ENCODE measurements around the gene RTBDN.

The RTBDN gene

DNA sequence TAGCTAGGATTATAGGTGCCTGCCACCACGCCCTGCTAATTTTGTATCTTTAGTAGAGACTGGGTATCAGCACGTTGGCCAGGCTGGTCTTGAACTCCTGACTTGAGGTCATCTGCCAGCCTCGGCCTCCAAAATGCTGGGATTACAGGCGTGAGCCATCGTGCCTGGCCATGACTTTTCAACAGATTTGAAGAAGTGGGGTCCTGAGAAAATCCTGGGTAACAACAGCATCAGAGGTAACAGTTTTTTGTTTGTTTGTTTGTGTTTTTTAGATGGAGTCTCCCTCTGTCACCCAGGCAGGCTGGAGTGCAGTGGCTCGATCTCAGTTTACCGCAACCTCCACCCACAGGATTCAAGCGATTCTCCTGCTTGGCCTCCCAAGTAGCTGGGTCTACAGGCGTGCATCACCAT, 39.4 kb downstream of the RTBDN start:
- Histone ChIP-seq H3K4me3 (ENCODE audit: low read depth, low read length) (no peak overlapping the region), H3K9me3 (ENCODE audit: severe bottlenecking) (no peaks in the 10 kb centered on the region), H3K27me3 (ENCODE audit: insufficient read depth, low read depth, severe bottlenecking) (no peaks in the 10 kb centered on the region), H3K36me3 (peaks cover 26% of the 10 kb centered on the region), H3K27ac (no peak overlapping the region)
- no peak for DNase-seq
- TF ChIP-seq, protein P1, sequence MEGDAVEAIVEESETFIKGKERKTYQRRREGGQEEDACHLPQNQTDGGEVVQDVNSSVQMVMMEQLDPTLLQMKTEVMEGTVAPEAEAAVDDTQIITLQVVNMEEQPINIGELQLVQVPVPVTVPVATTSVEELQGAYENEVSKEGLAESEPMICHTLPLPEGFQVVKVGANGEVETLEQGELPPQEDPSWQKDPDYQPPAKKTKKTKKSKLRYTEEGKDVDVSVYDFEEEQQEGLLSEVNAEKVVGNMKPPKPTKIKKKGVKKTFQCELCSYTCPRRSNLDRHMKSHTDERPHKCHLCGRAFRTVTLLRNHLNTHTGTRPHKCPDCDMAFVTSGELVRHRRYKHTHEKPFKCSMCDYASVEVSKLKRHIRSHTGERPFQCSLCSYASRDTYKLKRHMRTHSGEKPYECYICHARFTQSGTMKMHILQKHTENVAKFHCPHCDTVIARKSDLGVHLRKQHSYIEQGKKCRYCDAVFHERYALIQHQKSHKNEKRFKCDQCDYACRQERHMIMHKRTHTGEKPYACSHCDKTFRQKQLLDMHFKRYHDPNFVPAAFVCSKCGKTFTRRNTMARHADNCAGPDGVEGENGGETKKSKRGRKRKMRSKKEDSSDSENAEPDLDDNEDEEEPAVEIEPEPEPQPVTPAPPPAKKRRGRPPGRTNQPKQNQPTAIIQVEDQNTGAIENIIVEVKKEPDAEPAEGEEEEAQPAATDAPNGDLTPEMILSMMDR (IDR thresholded peaks at IDR 0.05; ENCODE audit: low read depth, low read length) = no peak

DNA sequence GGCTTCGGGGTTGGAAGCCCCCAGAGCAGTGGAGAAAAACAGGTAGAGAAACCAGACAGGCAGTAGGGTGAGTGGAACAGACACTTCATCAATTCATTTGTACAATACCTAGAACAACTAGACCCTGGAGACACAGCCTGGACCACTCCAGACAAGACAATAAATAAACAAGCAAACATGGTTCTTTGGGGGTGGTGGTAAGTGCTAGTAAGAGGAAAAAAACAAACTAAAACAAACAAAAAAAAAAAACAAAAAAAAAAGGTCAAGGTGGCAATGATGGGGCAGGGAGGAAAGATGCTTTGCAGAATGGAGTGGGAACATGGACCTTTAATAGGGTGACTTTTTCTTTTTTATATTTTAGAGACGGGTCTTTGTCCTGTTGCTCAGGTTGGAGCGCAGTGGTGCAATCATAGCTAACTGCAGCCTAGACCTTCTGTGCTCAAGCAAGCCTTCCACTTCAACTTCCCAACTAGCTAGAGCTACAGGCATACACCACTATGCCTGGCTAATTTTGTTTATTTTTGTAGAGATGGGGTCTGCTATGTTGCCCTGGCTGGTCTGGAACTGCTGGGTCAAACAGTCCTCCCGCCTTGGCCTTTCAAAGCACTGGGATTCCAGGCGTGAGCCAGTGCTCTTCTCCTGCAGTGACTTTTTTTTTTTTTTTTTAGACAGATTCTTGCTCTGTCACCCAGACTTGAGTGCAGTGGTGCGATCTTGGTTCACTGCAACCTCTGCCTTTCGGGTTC, 40.0 kb downstream of the RTBDN start:
- no peaks in the 10 kb centered on the region for H3K9me3 ChIP-seq (ENCODE audit: severe bottlenecking)
- H3K27ac ChIP-seq = peak overlapping the region; percentile 83
- TF ChIP-seq, protein P1 (IDR thresholded peaks at IDR 0.05; ENCODE audit: low read depth, low read length) = no peak
- peaks cover 20% of the 10 kb centered on the region for H3K36me3 ChIP-seq
- peak overlapping the region; percentile 81 for H3K4me3 ChIP-seq (ENCODE audit: low read depth, low read length)
- no peaks in the 10 kb centered on the region for H3K27me3 ChIP-seq (ENCODE audit: insufficient read depth, low read depth, severe bottlenecking)
- DNase-seq = no peak

DNA sequence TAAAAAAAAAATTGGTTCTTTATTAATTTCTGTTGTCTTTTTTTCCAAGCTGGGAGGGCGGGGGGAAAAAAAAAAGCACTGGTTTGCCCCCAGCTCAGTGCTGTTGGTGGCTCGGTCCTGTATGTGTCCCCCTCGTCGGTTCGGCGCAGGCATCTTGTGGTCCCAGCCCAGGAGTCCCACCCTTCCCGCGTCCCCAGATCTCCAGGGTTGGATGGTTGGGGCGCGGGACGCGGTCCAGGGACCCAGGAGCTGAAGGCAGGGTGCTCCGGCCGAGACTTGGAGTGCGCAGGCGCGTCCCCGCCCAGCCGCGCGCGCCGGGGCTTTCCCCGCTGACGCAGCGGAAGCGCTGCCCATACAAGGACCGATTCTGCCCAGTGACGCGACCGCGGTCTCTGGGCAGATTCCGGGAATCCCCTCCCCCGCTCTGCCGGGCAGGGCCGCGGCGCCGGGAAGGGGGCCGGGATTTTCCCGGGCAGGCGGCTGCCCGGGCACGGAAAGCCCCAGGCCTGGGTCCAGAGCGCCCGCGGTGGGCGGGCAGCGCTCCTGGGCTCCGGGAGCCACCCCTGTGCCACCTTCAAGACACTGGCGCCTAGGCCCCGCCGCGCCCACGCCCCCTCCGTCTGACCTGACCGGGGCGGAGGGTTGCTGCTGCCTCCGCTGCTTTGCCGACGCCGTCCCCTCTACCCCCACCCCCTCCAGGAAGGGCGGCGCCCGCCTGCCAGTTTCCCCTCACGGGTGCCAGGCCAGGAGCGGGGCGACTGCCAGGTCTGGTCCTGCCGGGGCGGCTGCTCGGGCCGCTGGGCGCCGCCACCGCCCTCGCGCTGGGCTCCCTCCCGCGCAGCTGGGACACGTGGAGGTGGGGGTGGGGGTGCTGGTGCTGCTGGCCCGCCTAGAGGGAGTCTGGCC, 40.8 kb downstream of the RTBDN start:
- peak overlapping the region; percentile 83 for H3K27ac ChIP-seq

DNA sequence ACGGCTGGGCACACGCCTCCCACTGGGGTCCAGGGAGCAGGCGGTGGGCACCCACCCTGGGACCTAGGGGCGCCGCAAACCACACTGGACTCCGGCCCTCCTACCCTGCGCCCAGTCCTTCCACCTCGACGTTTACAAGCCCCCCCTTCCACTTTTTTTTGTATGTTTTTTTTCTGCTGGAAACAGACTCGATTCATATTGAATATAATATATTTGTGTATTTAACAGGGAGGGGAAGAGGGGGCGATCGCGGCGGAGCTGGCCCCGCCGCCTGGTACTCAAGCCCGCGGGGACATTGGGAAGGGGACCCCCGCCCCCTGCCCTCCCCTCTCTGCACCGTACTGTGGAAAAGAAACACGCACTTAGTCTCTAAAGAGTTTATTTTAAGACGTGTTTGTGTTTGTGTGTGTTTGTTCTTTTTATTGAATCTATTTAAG, 41.5 kb downstream of the RTBDN start:
- Histone ChIP-seq H3K27ac (peak overlapping the region; percentile 83), H3K4me3 (ENCODE audit: low read depth, low read length) (peak overlapping the region; percentile 81), H3K9me3 (ENCODE audit: severe bottlenecking) (no peaks in the 10 kb centered on the region), H3K27me3 (ENCODE audit: insufficient read depth, low read depth, severe bottlenecking) (no peaks in the 10 kb centered on the region), H3K36me3 (peaks cover 5% of the 10 kb centered on the region)
- TF ChIP-seq, protein P1 (IDR thresholded peaks at IDR 0.05; ENCODE audit: low read depth, low read length) = no peak
- DNase-seq = no peak

More for the DNA sequence above, 40.8 kb downstream of the RTBDN start:
- peak; percentile 89 for DNase-seq
- TF ChIP-seq, protein P1 (IDR thresholded peaks at IDR 0.05; ENCODE audit: low read depth, low read length) = no peak
- Histone ChIP-seq H3K27me3 (ENCODE audit: insufficient read depth, low read depth, severe bottlenecking) (no peaks in the 10 kb centered on the region), H3K9me3 (ENCODE audit: severe bottlenecking) (no peaks in the 10 kb centered on the region), H3K4me3 (ENCODE audit: low read depth, low read length) (peak overlapping the region; percentile 81), H3K36me3 (peaks cover 12% of the 10 kb centered on the region)

DNA sequence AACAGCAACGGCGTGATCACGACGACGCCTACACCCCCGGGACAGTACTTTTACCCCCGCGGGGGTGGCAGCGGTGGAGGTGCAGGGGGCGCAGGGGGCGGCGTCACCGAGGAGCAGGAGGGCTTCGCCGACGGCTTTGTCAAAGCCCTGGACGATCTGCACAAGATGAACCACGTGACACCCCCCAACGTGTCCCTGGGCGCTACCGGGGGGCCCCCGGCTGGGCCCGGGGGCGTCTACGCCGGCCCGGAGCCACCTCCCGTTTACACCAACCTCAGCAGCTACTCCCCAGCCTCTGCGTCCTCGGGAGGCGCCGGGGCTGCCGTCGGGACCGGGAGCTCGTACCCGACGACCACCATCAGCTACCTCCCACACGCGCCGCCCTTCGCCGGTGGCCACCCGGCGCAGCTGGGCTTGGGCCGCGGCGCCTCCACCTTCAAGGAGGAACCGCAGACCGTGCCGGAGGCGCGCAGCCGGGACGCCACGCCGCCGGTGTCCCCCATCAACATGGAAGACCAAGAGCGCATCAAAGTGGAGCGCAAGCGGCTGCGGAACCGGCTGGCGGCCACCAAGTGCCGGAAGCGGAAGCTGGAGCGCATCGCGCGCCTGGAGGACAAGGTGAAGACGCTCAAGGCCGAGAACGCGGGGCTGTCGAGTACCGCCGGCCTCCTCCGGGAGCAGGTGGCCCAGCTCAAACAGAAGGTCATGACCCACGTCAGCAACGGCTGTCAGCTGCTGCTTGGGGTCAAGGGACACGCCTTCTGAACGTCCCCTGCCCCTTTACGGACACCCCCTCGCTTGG, 42.1 kb downstream of the RTBDN start:
- peak overlapping the region; percentile 81 for H3K4me3 ChIP-seq (ENCODE audit: low read depth, low read length)
- H3K27ac ChIP-seq = peak overlapping the region; percentile 83
- peak; percentile 70 for DNase-seq

More for the DNA sequence above, 42.1 kb downstream of the RTBDN start:
- TF ChIP-seq, protein P1 (IDR thresholded peaks at IDR 0.05; ENCODE audit: low read depth, low read length) = no peak
- peaks cover 5% of the 10 kb centered on the region for H3K36me3 ChIP-seq
- H3K27me3 ChIP-seq (ENCODE audit: insufficient read depth, low read depth, severe bottlenecking) = no peaks in the 10 kb centered on the region
- H3K9me3 ChIP-seq (ENCODE audit: severe bottlenecking) = no peaks in the 10 kb centered on the region
